ENCODE measurements around the gene LSM6.

Gene LSM6

GRCh38 chr4:146186596-146186995, 11.1 kb downstream of the LSM6 start:
- no peak for DNase-seq

- DNase-seq = no peak
These were observed 14.9 kb downstream of the LSM6 start for GRCh38 chr4:146190456-146190855.

- peak; percentile 10 for DNase-seq
These were observed 16.4 kb downstream of the LSM6 start for GRCh38 chr4:146191766-146192458.

GRCh38 chr4:146193628-146194027, 18.1 kb downstream of the LSM6 start:
- DNase-seq = no peak

GRCh38 chr4:146194212-146194611, 18.7 kb downstream of the LSM6 start:
- no peak for DNase-seq

GRCh38 chr4:146202665-146203064, 27.1 kb downstream of the LSM6 start:
- no peak for DNase-seq

- no peak for DNase-seq
These were observed 31.9 kb downstream of the LSM6 start for GRCh38 chr4:146207410-146207809.

- no peak for DNase-seq
These were observed 35.4 kb downstream of the LSM6 start for GRCh38 chr4:146210890-146211289.

GRCh38 chr4:146211440-146211839, 35.9 kb downstream of the LSM6 start:
- DNase-seq = no peak

GRCh38 chr4:146212781-146213180, 37.3 kb downstream of the LSM6 start:
- no peak for DNase-seq

- DNase-seq = no peak
These were observed 38.7 kb downstream of the LSM6 start, which contains the start of gene REELD1 for GRCh38 chr4:146214238-146214637. Gene REELD1 (plus strand): TSS chr4:146214538. CDS start chr4:146216953, 2,415 bp downstream.

GRCh38 chr4:146222313-146222712, 46.8 kb downstream of the LSM6 start:
- peak; percentile 37 for DNase-seq

GRCh38 chr4:146224326-146224966, 48.9 kb downstream of the LSM6 start:
- no peak for DNase-seq

- DNase-seq = no peak
These were observed 53.9 kb downstream of the LSM6 start for GRCh38 chr4:146229406-146229805.

- no peak for DNase-seq
These were observed 56.7 kb downstream of the LSM6 start for GRCh38 chr4:146232131-146232722.

GRCh38 chr4:146235654-146236177, 60.2 kb downstream of the LSM6 start:
- peak; percentile 18 for DNase-seq

GRCh38 chr4:146236216-146236615, 60.7 kb downstream of the LSM6 start:
- DNase-seq = no peak

- no peak for DNase-seq
These were observed 61.6 kb downstream of the LSM6 start for GRCh38 chr4:146237092-146237491.

- DNase-seq = no peak
These were observed 62.6 kb downstream of the LSM6 start for GRCh38 chr4:146238107-146238506.
